HCT116 (cell line): ENCODE data around the gene ERBB3. TPM values are rescaled to one million over a fixed set of nuclear protein-coding genes. Genes with fewer than 3 reads are reported as not detected.
A peak's percentile ranks its signal among the peaks of the same experiment; 100 is the strongest.

Experiments
- ATAC-seq: fragments of 200-7000 bp; cut with Tn5 transposase; 2 replicates; pipeline ENCODE4 v1.9.1; 2020; ENCODE audit warnings: mild to moderate bottlenecking, moderate library complexity
- BruUV-seq: library from RNA; stranded (reverse); fragments of 400-500 nt; replicated peaks from 2 replicates; lab custom pipeline; 2021; lab: Mats Ljungman, UMichigan
- CTCF ChIA-PET: fragments of 300-600 bp; sonication (Branson Sonifier 250); formaldehyde crosslinking; loops from one replicate; lab custom pipeline; 2021; ENCODE audit warnings: antibody characterized with exemption; lab: Charles Lee
- POLR2A ChIA-PET: fragments of 300-600, 350-600 bp; sonication (Branson Sonifier 250); formaldehyde crosslinking; loops from one replicate; lab custom pipeline; 2021; ENCODE audit warnings: antibody characterized with exemption; lab: Charles Lee
- RAD21 ChIA-PET, 2 experiments: fragments of 300-600 bp; sonication (Branson Sonifier 250); formaldehyde crosslinking; loops; one replicate each; lab custom pipeline; 2023; ENCODE audit warnings: low total read pairs in 2 of 2; ENCODE audit not compliant: uncharacterized antibody in 2 of 2, unreplicated experiment in 2 of 2, low non-redundant PET in 1 of 2; lab: Charles Lee
- DNase-seq: peaks from one replicate; pipeline ENCODE4 v3.0.0-alpha.2; 2010; ENCODE audit warnings: low read depth, low spot score
- H2AFZ ChIP-seq: fragments of 200-600 bp; shearing (Covaris generic), sonication (generic); 2 replicates; pipeline ENCODE4 v1.6.1; 2017; ENCODE audit warnings: low read depth, mixed run types, mixed read lengths, antibody characterized with exemption, low read length; ENCODE audit not compliant: poor library complexity, severe bottlenecking
- H3K27ac ChIP-seq: 2 replicates; pipeline ENCODE4 v1.5.1; 2012; ENCODE audit warnings: low read depth, low read length
- H3K27me3 ChIP-seq: fragments of 200-600 bp; sonication (generic); 2 replicates; pipeline ENCODE4 v1.6.1; 2016; ENCODE audit warnings: mixed run types, low read length, mixed read lengths; ENCODE audit not compliant: insufficient read depth
- H3K36me3 ChIP-seq, 2 experiments: fragments of 200-500 bp in 1 of 2; fragments of 200-600 bp in 1 of 2; sonication (Bioruptor generic) in 1 of 2; sonication (generic) in 1 of 2; 2 replicates each; pipeline versions ENCODE4 v1.5.1 to v1.6.1; 2014 to 2016; ENCODE audit warnings: low read length in 2 of 2, inconsistent platforms in 1 of 2, mixed read lengths in 1 of 2, mixed run types in 1 of 2; ENCODE audit not compliant: insufficient read depth in 2 of 2, control insufficient read depth in 1 of 2
- H3K4me1 ChIP-seq, 2 experiments: fragments of 200-600 bp in 1 of 2; sonication (generic) in 1 of 2; 2 replicates each; pipeline versions ENCODE4 v1.5.1 to v1.6.1; 2012 to 2017; ENCODE audit warnings: low read length in 2 of 2, inconsistent platforms in 1 of 2, mild to moderate bottlenecking in 1 of 2, mixed read lengths in 1 of 2, mixed run types in 1 of 2, moderate library complexity in 1 of 2; ENCODE audit not compliant: insufficient read depth in 2 of 2, control insufficient read depth in 1 of 2
- H3K4me2 ChIP-seq: fragments of 200-600 bp; sonication (generic); 2 replicates; pipeline ENCODE4 v1.6.1; 2017; ENCODE audit warnings: mixed run types, low read length, mixed read lengths
- H3K4me3 ChIP-seq, 2 experiments: fragments of 200-600 bp in 1 of 2; sonication (generic) in 1 of 2; replicated peaks in 1 of 2; 2 replicates each; pipeline ENCODE4 v1.5.1; 2011 to 2016; ENCODE audit warnings: low read length in 2 of 2, control low read depth in 1 of 2, low read depth in 1 of 2, mild to moderate bottlenecking in 1 of 2, mixed read lengths in 1 of 2, mixed run types in 1 of 2
- H3K79me2 ChIP-seq: fragments of 200-600 bp; sonication (generic); 2 replicates; pipeline ENCODE4 v1.6.1; 2017; ENCODE audit warnings: mild to moderate bottlenecking, mixed run types, low read length, moderate library complexity, mixed read lengths; ENCODE audit not compliant: insufficient read depth
- H3K9ac ChIP-seq: fragments of 200-600 bp; sonication (generic); 2 replicates; pipeline ENCODE4 v1.6.1; 2016; ENCODE audit warnings: low read length, mixed read lengths
- H3K9me2 ChIP-seq: fragments of 200-600 bp; sonication (generic), shearing (Covaris generic); 2 replicates; pipeline ENCODE4 v1.6.1; 2017; ENCODE audit warnings: mixed run types, mild to moderate bottlenecking, moderate library complexity; ENCODE audit not compliant: insufficient read depth
- H3K9me3 ChIP-seq, 2 experiments: fragments of 200-500 bp in 1 of 2; fragments of 200-600 bp in 1 of 2; sonication (Bioruptor generic) in 1 of 2; sonication (generic) in 1 of 2; 2 replicates each; pipeline ENCODE4 v1.6.1; 2014 to 2017; ENCODE audit warnings: low read length in 2 of 2, mixed read lengths in 2 of 2, inconsistent platforms in 1 of 2, low read depth in 1 of 2, mild to moderate bottlenecking in 1 of 2, mixed run types in 1 of 2, moderate library complexity in 1 of 2; ENCODE audit not compliant: control insufficient read depth in 1 of 2, insufficient read depth in 1 of 2
- H4K20me1 ChIP-seq: fragments of 200-600 bp; sonication (generic), shearing (Covaris generic); 2 replicates; pipeline ENCODE4 v1.6.1; 2017; ENCODE audit warnings: mixed run types, mild to moderate bottlenecking, moderate library complexity; ENCODE audit not compliant: insufficient read depth
- CTCF ChIP-seq, 3 experiments: fragments of 200-600 bp in 1 of 3; sonication (generic) in 1 of 3; IDR thresholded peaks in 2 of 3; conservative IDR thresholded peaks in 1 of 3; 2 replicates each; pipeline ENCODE4 v1.5.1; 2012 to 2017; ENCODE audit warnings: low read depth in 2 of 3, low read length in 2 of 3, antibody characterized with exemption in 1 of 3, borderline replicate concordance in 1 of 3, control low read depth in 1 of 3, mild to moderate bottlenecking in 1 of 3, mixed read lengths in 1 of 3, mixed run types in 1 of 3, moderate library complexity in 1 of 3; ENCODE audit not compliant: insufficient read depth in 1 of 3
- EZH2 ChIP-seq: fragments of 200-600 bp; sonication (generic); IDR thresholded peaks from 2 replicates; pipeline ENCODE4 v1.6.1; 2017; ENCODE audit warnings: antibody characterized with exemption, mixed run types
- JUND ChIP-seq: IDR thresholded peaks from 2 replicates; pipeline ENCODE4 v1.6.1; 2012
- POLR2A ChIP-seq: IDR thresholded peaks from 2 replicates; pipeline ENCODE4 v1.7.0; 2011; ENCODE audit warnings: borderline replicate concordance; ENCODE audit not compliant: insufficient read depth, insufficient read length; ENCODE audit errors: extremely low read depth
- ZFX ChIP-seq: fragments of 450-650 bp; IDR thresholded peaks from 2 replicates; pipeline ENCODE4 v1.6.1; 2017
- intact Hi-C: fragments of 100-400 bp; cut with micrococcal nuclease; formaldehyde crosslinking; loops from 2 replicates; pipeline ENCODE4 v1.10.0; 2022
- total RNA-seq: library from RNA; stranded (reverse); gene quantifications from one replicate; pipeline ENCODE4 v1.2.1, GENCODE V29; 2021; ENCODE audit not compliant: unreplicated experiment

Gene ERBB3
- total RNA-seq, 1 experiment from 2014 or later = 39.7 TPM

DNA sequence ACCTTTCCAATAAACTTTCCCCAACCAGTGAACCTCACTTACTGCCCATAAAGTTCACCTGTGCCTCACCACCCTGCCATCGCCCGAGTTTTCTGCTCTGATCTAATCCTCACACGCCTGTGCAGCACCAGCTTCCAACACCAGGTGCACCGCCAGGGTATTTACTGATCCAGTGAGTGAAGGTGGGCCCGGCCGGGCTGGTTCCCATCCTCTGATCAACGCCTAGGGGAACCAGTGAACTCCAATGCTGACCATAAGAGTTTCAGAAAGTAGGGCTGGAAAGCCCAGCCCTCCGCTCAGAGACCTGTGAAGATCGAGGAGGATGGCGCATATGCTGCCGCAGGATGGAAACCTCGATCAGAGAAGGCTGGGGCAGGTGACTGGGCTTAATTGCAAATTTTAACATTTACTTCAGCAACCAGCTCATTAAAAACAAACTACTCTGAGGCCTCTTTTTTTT is 71.7 kb downstream of the ERBB3 start:
- ATAC-seq = peak; percentile 82
- intact Hi-C loops = loop anchor here (2.0 kb wide), 1 partner anchor 23 kb away; the partner anchor contains the start of gene ESYT1

More for the DNA sequence above, 71.7 kb downstream of the ERBB3 start:
- TSS peak; percentile 93 for BruUV-seq
- peak; percentile 44 for DNase-seq
- no peak overlapping the region for H2AFZ ChIP-seq
- POLR2A ChIA-PET = interaction anchor here (1.0 to 1.9 kb wide), 4 partner anchors 24 to 47 kb away, joined by 3 to 18 read pairs (median 4); partner anchors contain the start of genes ESYT1, PA2G4 and SMARCC2
- TF ChIP-seq POLR2A (peak; percentile 5), ZFX (peak; percentile 19; the same call in 1 of the 2 replicates), JUND (no peak), CTCF (IDR thresholded peaks at IDR 0.05 in 2 of 3, conservative IDR thresholded peaks at IDR 0.05 in 1 of 3; ENCODE audit: borderline replicate concordance in 1 of 3, insufficient read depth in 1 of 3, low read depth in 2 of 3, low read length in 2 of 3) (peak in 2 of 3 experiments; percentile 69 to 72; a peak in 4 of 6 replicates), EZH2 (no peak)
- no peaks in the 10 kb centered on the region for H3K9me2 ChIP-seq
- no peaks in the 10 kb centered on the region; the same call in 1 of the 2 replicates for H3K79me2 ChIP-seq
- H3K9ac ChIP-seq = peak overlapping the region; percentile 80
- H4K20me1 ChIP-seq = no peaks in the 10 kb centered on the region
- H3K9me3 ChIP-seq = no peaks in the 10 kb centered on the region
- H3K4me1 ChIP-seq = peaks cover 11 to 23% of the 10 kb centered on the region in 2 experiments
- H3K27ac ChIP-seq = peak overlapping the region; percentile 91
- RAD21 ChIA-PET = interaction anchor here in 1 of 2 experiments (1.3 kb wide), 1 partner anchor 24 kb away, joined by 3 read pairs; the partner anchor contains the start of gene ESYT1
- H3K4me3 ChIP-seq = peak overlapping the region; percentile 68 to 71
- H3K27me3 ChIP-seq = no peaks in the 10 kb centered on the region
- CTCF ChIA-PET = interaction anchor here (1.0 to 1.4 kb wide), 3 partner anchors 9 to 34 kb away, joined by 3 to 7 read pairs (median 6); partner anchors contain the start of genes ESYT1 and ZC3H10
- H3K4me2 ChIP-seq = peak overlapping the region; percentile 81
- no peaks in the 10 kb centered on the region; a peak in 1 of 4 replicates for H3K36me3 ChIP-seq
